H1 (cell line): ENCODE results near the gene AP1G2. TPM values are rescaled to one million over a fixed set of nuclear protein-coding genes. Genes with fewer than 3 reads are reported as not detected.
A peak's percentile ranks its signal among the peaks of the same experiment; 100 is the strongest.

Source experiments
- CTCF ChIA-PET: fragments of 300-600 bp; sonication (Branson Sonifier 250); formaldehyde crosslinking; loops from one replicate; lab custom pipeline; 2021; ENCODE audit not compliant: partially characterized antibody; lab: Charles Lee
- POLR2A ChIA-PET: fragments of 300-600 bp; sonication (Branson Sonifier 250); formaldehyde crosslinking; loops from one replicate; lab custom pipeline; 2021; ENCODE audit warnings: inconsistent platforms; ENCODE audit not compliant: partially characterized antibody; lab: Charles Lee
- DNase-seq, 2 experiments: peaks; one replicate each; pipeline versions ENCODE4 v3.0.0 to v3.0.0-alpha.2; 2010 to 2022; ENCODE audit warnings: low spot score in 2 of 2, low read depth in 1 of 2, mixed read lengths in 1 of 2
- FAIRE-seq: peaks from 2 replicates; lab custom pipeline; 2011; peaks lifted over from hg19 to GRCh38; lab: Jason Lieb, UNC
- H2AFZ ChIP-seq: 2 replicates; pipeline ENCODE4 v1.8.1; 2012; ENCODE audit warnings: low read length, inconsistent platforms
- H2AK5ac ChIP-seq: 2 replicates; pipeline ENCODE4 v1.6.1; 2013; ENCODE audit warnings: low read depth, low read length
- H2BK120ac ChIP-seq: replicated peaks from 2 replicates; pipeline ENCODE3; 2013; ENCODE audit warnings: low read depth, low read length, inconsistent platforms
- H2BK12ac ChIP-seq: 2 replicates; pipeline ENCODE4 v1.6.1; 2013; ENCODE audit warnings: low read depth, low read length
- H2BK15ac ChIP-seq: 2 replicates; pipeline ENCODE4 v1.6.1; 2013; ENCODE audit warnings: low read length
- H2BK20ac ChIP-seq: 2 replicates; pipeline ENCODE4 v1.6.1; 2013; ENCODE audit warnings: low read length
- H2BK5ac ChIP-seq: 2 replicates; pipeline ENCODE4 v1.6.1; 2013; ENCODE audit warnings: low read depth, low read length
- H3K14ac ChIP-seq: 2 replicates; pipeline ENCODE4 v1.6.1; 2013; ENCODE audit warnings: inconsistent platforms; ENCODE audit not compliant: insufficient read length
- H3K18ac ChIP-seq: 2 replicates; pipeline ENCODE4 v1.6.1; 2013; ENCODE audit warnings: low read length; ENCODE audit errors: extremely low read depth
- H3K23ac ChIP-seq: 2 replicates; pipeline ENCODE4 v1.6.1; 2013; ENCODE audit warnings: inconsistent platforms; ENCODE audit not compliant: insufficient read length
- H3K23me2 ChIP-seq: 2 replicates; pipeline ENCODE4 v1.6.1; 2013; ENCODE audit warnings: low read depth, low read length
- H3K27ac ChIP-seq: 2 replicates; pipeline ENCODE4 v1.6.1; 2011; ENCODE audit warnings: low read depth, low read length, inconsistent platforms
- H3K27me3 ChIP-seq, 4 experiments: replicated peaks in 1 of 4; 1 replicate in 1 of 4; 2 replicates in 3 of 4; pipeline versions ENCODE4 v1.6.1 to v1.8.1; 2011 to 2013; ENCODE audit warnings: low read length in 3 of 4, mild to moderate bottlenecking in 3 of 4, inconsistent platforms in 2 of 4, mixed read lengths in 2 of 4, moderate library complexity in 1 of 4; ENCODE audit not compliant: control insufficient read depth in 3 of 4, insufficient read depth in 3 of 4; ENCODE audit errors: extremely low read depth in 1 of 4
- H3K36me3 ChIP-seq, 4 experiments: 2 replicates each; pipeline versions ENCODE4 v1.6.1 to v1.8.1; 2011 to 2013; ENCODE audit warnings: mild to moderate bottlenecking in 4 of 4, low read length in 3 of 4, moderate library complexity in 2 of 4, control low read depth in 1 of 4, inconsistent platforms in 1 of 4; ENCODE audit not compliant: insufficient read depth in 4 of 4, control insufficient read depth in 2 of 4
- H3K4ac ChIP-seq: replicated peaks from 2 replicates; pipeline ENCODE3; 2013; ENCODE audit warnings: low read length, low read depth, mixed read lengths, inconsistent platforms; ENCODE audit not compliant: insufficient read length
- H3K4me1 ChIP-seq, 4 experiments: replicated peaks in 1 of 4; 1 replicate in 1 of 4; 2 replicates in 3 of 4; pipeline versions ENCODE4 v1.6.1 to v1.8.1; 2011 to 2013; ENCODE audit warnings: low read length in 3 of 4, inconsistent platforms in 2 of 4, mixed read lengths in 1 of 4; ENCODE audit not compliant: insufficient read depth in 4 of 4, control insufficient read depth in 3 of 4
- H3K4me2 ChIP-seq, 2 experiments: 2 replicates each; pipeline versions ENCODE4 v1.6.1 to v1.8.1; 2011 to 2013; ENCODE audit warnings: low read depth in 2 of 2, low read length in 2 of 2, control low read depth in 1 of 2, inconsistent platforms in 1 of 2, mild to moderate bottlenecking in 1 of 2; ENCODE audit not compliant: insufficient read depth in 1 of 2
- H3K4me3 ChIP-seq, 4 experiments: fragments of 200-600, 300-600 bp in 1 of 4; sonication (generic), shearing (Covaris generic), sonication (Bioruptor Twin) in 1 of 4; 2 replicates each; pipeline versions ENCODE4 v1.5.1 to v1.8.1; 2011 to 2016; ENCODE audit warnings: low read length in 4 of 4, low read depth in 3 of 4, control low read depth in 2 of 4, inconsistent platforms in 2 of 4, mild to moderate bottlenecking in 2 of 4, mixed read lengths in 1 of 4, moderate library complexity in 1 of 4; ENCODE audit not compliant: insufficient read depth in 2 of 4; ENCODE audit errors: extremely low read depth in 1 of 4
- H3K56ac ChIP-seq: replicated peaks from 2 replicates; pipeline ENCODE3; 2013; ENCODE audit warnings: low read depth, mild to moderate bottlenecking, mixed read lengths, low read length, inconsistent platforms; ENCODE audit not compliant: insufficient read length
- H3K79me1 ChIP-seq: 2 replicates; pipeline ENCODE4 v1.6.1; 2013; ENCODE audit warnings: low read depth, low read length, control low read depth
- H3K79me2 ChIP-seq, 2 experiments: 2 replicates each; pipeline versions ENCODE4 v1.6.1 to v1.8.1; 2012 to 2013; ENCODE audit warnings: low read length in 2 of 2, mild to moderate bottlenecking in 2 of 2, inconsistent platforms in 1 of 2; ENCODE audit not compliant: insufficient read depth in 2 of 2, control insufficient read depth in 1 of 2
- H3K9ac ChIP-seq, 4 experiments: replicated peaks in 1 of 4; 1 replicate in 1 of 4; 2 replicates in 3 of 4; pipeline versions ENCODE4 v1.6.1 to v1.8.1; 2011 to 2013; ENCODE audit warnings: low read depth in 3 of 4, low read length in 3 of 4, control low read depth in 2 of 4, mild to moderate bottlenecking in 2 of 4, moderate library complexity in 2 of 4, inconsistent platforms in 1 of 4; ENCODE audit errors: extremely low read depth in 1 of 4
- H3K9me3 ChIP-seq, 2 experiments: 2 replicates each; pipeline versions ENCODE4 v1.6.1 to v1.8.1; 2012 to 2013; ENCODE audit warnings: mild to moderate bottlenecking in 2 of 2, moderate library complexity in 2 of 2, control low read depth in 1 of 2, inconsistent platforms in 1 of 2, low read depth in 1 of 2, low read length in 1 of 2, mixed read lengths in 1 of 2; ENCODE audit not compliant: insufficient read depth in 2 of 2
- H4K20me1 ChIP-seq, 2 experiments: replicated peaks in 1 of 2; 2 replicates each; pipeline versions ENCODE3 to v1.8.1; 2011 to 2013; ENCODE audit warnings: inconsistent platforms in 2 of 2, low read length in 2 of 2, mild to moderate bottlenecking in 1 of 2; ENCODE audit not compliant: insufficient read depth in 2 of 2, control insufficient read depth in 1 of 2
- H4K5ac ChIP-seq: 2 replicates; pipeline ENCODE4 v1.6.1; 2013; ENCODE audit warnings: low read length, low read depth, mixed read lengths, inconsistent platforms; ENCODE audit not compliant: insufficient read length
- H4K8ac ChIP-seq: 2 replicates; pipeline ENCODE4 v1.8.0; 2013; ENCODE audit warnings: mild to moderate bottlenecking, moderate library complexity, low read length, inconsistent platforms; ENCODE audit not compliant: insufficient read depth; ENCODE audit errors: extremely low read depth
- H4K91ac ChIP-seq: replicated peaks from 2 replicates; pipeline ENCODE3; 2013; ENCODE audit warnings: low read length, mixed read lengths, inconsistent platforms; ENCODE audit not compliant: insufficient read length
- BCL11A ChIP-seq, 2 experiments: IDR thresholded peaks; one replicate each; pipeline ENCODE4 v1.6.1; 2011; ENCODE audit warnings: low read depth in 2 of 2, low read length in 2 of 2, mild to moderate bottlenecking in 2 of 2
- POLR2AphosphoS5 ChIP-seq: IDR thresholded peaks from 2 replicates; pipeline ENCODE4 v1.6.1; 2011; ENCODE audit warnings: low read depth, low read length
- WGBS, 2 experiments: shearing (Covaris generic) in 1 of 2; methylation state at CpG; one replicate each; pipeline versions ENCODE4 v1.1.6 to v1.1.7; 2013 to 2015; ENCODE audit warnings: low lambda C conversion rate in 2 of 2, mixed read lengths in 2 of 2, inconsistent platforms in 1 of 2, low coverage in 1 of 2, missing lambda C conversion rate in 1 of 2; ENCODE audit not compliant: insufficient replicate concordance in 2 of 2, insufficient coverage in 1 of 2, insufficient read length in 1 of 2; ENCODE audit errors: extremely low coverage in 1 of 2, missing lambda C conversion rate in 1 of 2; 5-methylcytosine and 5-hydroxymethylcytosine counted together
- polyA plus RNA-seq, 7 experiments: library from polyadenylated mRNA; depleted of rRNA in 3 of 7; stranded (reverse) in 5 of 7; unstranded in 2 of 7; fragments of >200 nt in 5 of 7; fragments of 200-250 nt in 2 of 7; gene quantifications; 1 replicate in 5 of 7; 2 replicates in 1 of 7; 4 replicates in 1 of 7; pipeline versions ENCODE4 v1.2.1 to v1.2.3, GENCODE V29; 2011 to 2013; ENCODE audit warnings: missing spikeins in 2 of 7, mixed read lengths in 2 of 7
- total RNA-seq: library from RNA; stranded (reverse); fragmentation: NEBNext Ultra II Directional; extraction: Animal tissue kit (Norgen Biotek cat#: 25700); gene quantifications from 2 replicates; pipeline ENCODE4 v1.2.1, GENCODE V29; 2021

AP1G2 gene
- total and polyA plus RNA-seq, 2 of the 8 experiments (the other 6 are each of a cell fraction or from before 2014, with no cell fraction given), result 70.9 to 134 TPM

DNA sequence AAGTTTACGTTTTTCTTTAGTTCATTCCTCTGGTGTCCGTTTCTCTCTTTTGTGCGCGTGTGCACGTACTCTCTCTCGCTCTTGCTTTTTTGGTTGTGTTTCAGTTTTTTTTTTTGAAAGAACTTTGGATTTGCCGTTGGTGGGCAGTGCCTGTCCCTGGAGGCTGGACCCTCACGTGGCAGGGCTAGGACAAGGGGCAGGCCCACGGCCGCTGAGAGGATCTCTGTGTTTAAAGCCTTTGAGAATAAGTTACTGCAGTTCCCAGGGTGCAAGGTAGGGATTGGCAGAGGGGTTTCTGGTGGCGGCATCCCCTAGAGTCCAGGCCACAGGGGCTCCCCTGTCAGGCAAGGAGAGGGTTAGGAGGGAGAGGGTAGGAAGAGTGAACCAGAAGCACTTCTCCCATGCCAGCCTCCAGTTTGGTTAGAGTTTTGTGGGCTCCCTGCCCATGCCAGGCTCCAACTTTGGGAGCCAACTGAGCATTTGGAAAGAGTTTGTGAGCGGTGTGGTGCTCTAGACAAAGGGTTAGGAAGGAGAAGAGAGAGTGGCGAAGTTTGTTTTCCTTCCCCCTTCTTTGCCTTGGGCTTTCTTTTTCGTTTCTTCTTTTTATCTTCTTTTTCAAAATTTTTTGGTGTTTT lies 46.6 kb downstream of the AP1G2 start:
- Histone ChIP-seq H4K20me1 (no peaks in the 10 kb centered on the region), H3K56ac (no peak overlapping the region), H2BK120ac (no peak overlapping the region), H3K27ac (no peak overlapping the region), H3K79me2 (no peaks in the 10 kb centered on the region), H2BK5ac (no peak overlapping the region), H3K4ac (no peak overlapping the region), H4K91ac (no peak overlapping the region), H2AFZ (no peak overlapping the region), H4K8ac (0 out of 2 replicates have a peak overlapping the region, but pooled peaks have one; percentile 23), H4K5ac (no peak overlapping the region), H3K18ac (no peak overlapping the region), H3K9me3 (no peaks in the 10 kb centered on the region), H3K27me3 (0 out of 7 replicates have a peak, but pooled peaks cover 0 to 4% (median 0%) of the 10 kb centered on the region in 4 experiments), H3K9ac (no peak overlapping the region; a peak in 1 of 7 replicates), H3K23me2 (no peaks in the 10 kb centered on the region), H3K14ac (no peak overlapping the region), H2BK20ac (no peak overlapping the region), H2BK15ac (no peak overlapping the region), H3K4me3 (no peak overlapping the region), H3K4me1 (peaks cover 7 to 13% (median 10%) of the 10 kb centered on the region in 4 experiments), H2BK12ac (no peak overlapping the region), H3K23ac (no peak overlapping the region), H3K4me2 (no peak overlapping the region), H3K36me3 (peaks cover 0 to 21% (median 7%) of the 10 kb centered on the region in 4 experiments; a peak in 6 of 8 replicates), H2AK5ac (no peak overlapping the region; the same call in 1 of the 2 replicates), H3K79me1 (no peaks in the 10 kb centered on the region)
- POLR2A ChIA-PET, result interaction anchor here (0.9 to 52.7 kb wide), 5 partner anchors 8 to 39 kb away, joined by 4 to 1523 read pairs (median 12); partner anchors contain the start of genes AP1G2, THTPA and ZFHX2
- FAIRE-seq, result no peak
- WGBS, 2 experiments, result 90% methylated on average over 8 of the region's 14 CpGs; no CpG with 5 or more reads in 1 of the 2 experiments
- DNase-seq, result no peak
- TF ChIP-seq BCL11A (IDR thresholded peaks at IDR 0.05; ENCODE audit: low read depth in 2 of 2, low read length in 2 of 2) (no peak), POLR2AphosphoS5 (0 out of 2 replicates have a peak, but pooled peaks have one; percentile 12)
- CTCF ChIA-PET, result interaction anchor here (0.6 to 70.5 kb wide), 8 partner anchors 10 to 398 kb away, joined by 3 to 2092 read pairs (median 14); partner anchors contain the start of genes AP1G2, NGDN, THTPA and ZFHX2
